GM23338 (cell line): ENCODE results near the gene RBM28. TPM values are rescaled to one million over a fixed set of nuclear protein-coding genes. Genes with fewer than 3 reads are reported as not detected.

Source experiments
- CREB1 ChIP-seq: fragments of 250-450 bp; sonication (Bioruptor Pico); IDR thresholded peaks from 2 replicates; pipeline ENCODE4 v1.5.0; 2020; ENCODE audit warnings: low read depth, mild to moderate bottlenecking, moderate library complexity
- CTCF ChIP-seq, 2 experiments: fragments of 200-600 bp in 1 of 2; sonication (generic) in 1 of 2; conservative IDR thresholded peaks; 2 replicates each; pipeline versions ENCODE4 v1.5.1 to v1.6.1; 2016 to 2017; ENCODE audit warnings: antibody characterized with exemption in 2 of 2, low read depth in 2 of 2, mild to moderate bottlenecking in 2 of 2, moderate library complexity in 1 of 2
- ETS1 ChIP-seq: IDR thresholded peaks from 2 replicates; pipeline ENCODE4 v1.6.1; 2016; ENCODE audit warnings: antibody characterized with exemption
- POLR2AphosphoS5 ChIP-seq: IDR thresholded peaks from 2 replicates; pipeline ENCODE4 v1.6.1; 2016; ENCODE audit warnings: antibody characterized with exemption, low read depth
- REST ChIP-seq: IDR thresholded peaks from one replicate; pipeline ENCODE4 v1.6.1; 2018; ENCODE audit warnings: antibody characterized with exemption; ENCODE audit not compliant: unreplicated experiment
- STAT1 ChIP-seq: IDR thresholded peaks from one replicate; pipeline ENCODE4 v1.6.1; 2016; ENCODE audit warnings: antibody characterized with exemption; ENCODE audit not compliant: unreplicated experiment
- ZNF331 ChIP-seq: fragments of 250-450 bp; sonication (Bioruptor Pico); IDR thresholded peaks from 2 replicates; pipeline ENCODE4 v1.5.0; 2020; ENCODE audit warnings: low read depth, mild to moderate bottlenecking, moderate library complexity
- ZNF462 ChIP-seq: fragments of 250-450 bp; sonication (Bioruptor Pico); IDR thresholded peaks from 2 replicates; pipeline ENCODE4 v1.5.0; 2020; ENCODE audit warnings: mild to moderate bottlenecking, moderate library complexity
- polyA plus RNA-seq: library from polyadenylated mRNA; unstranded; fragments of >200 nt; fragmentation: Nextera tagmentation; extraction: Ambion mirVana; gene quantifications from 2 replicates; pipeline ENCODE4 v1.2.1, GENCODE V29; 2016
- total RNA-seq: library from RNA; depleted of rRNA; stranded (reverse); fragments of >200 nt; shearing (Covaris generic); gene quantifications from 2 replicates; pipeline ENCODE4 v1.2.3, GENCODE V29; 2014

RBM28 gene
- total and polyA plus RNA-seq, 2 experiments from 2014 or later: 24.3 to 87.5 TPM

GRCh38 chr7:128271471-128271941 lies 72.2 kb downstream of the RBM28 start (continued):
- no peak for TF ChIP-seq ZNF462 (CRISPR knock-in tag)
- no peak for TF ChIP-seq CTCF (conservative IDR thresholded peaks at IDR 0.05; ENCODE audit: low read depth in 2 of 2)
- no peak for TF ChIP-seq STAT1
- no peak for TF ChIP-seq ETS1
- no peak for TF ChIP-seq ZNF331 (CRISPR knock-in tag)
- TF ChIP-seq REST: no peak
- no peak for TF ChIP-seq POLR2AphosphoS5
- no peak for TF ChIP-seq CREB1
